HG02588 (cell line): ENCODE data around the gene CCDC192.

Experiments
- ATAC-seq: cut with Tn5 transposase; IDR thresholded peaks from one replicate; pipeline ENCODE4 v1.9.1; 2021; ENCODE audit warnings: mild to moderate bottlenecking, moderate library complexity; ENCODE audit not compliant: unreplicated experiment

CCDC192 gene

DNA sequence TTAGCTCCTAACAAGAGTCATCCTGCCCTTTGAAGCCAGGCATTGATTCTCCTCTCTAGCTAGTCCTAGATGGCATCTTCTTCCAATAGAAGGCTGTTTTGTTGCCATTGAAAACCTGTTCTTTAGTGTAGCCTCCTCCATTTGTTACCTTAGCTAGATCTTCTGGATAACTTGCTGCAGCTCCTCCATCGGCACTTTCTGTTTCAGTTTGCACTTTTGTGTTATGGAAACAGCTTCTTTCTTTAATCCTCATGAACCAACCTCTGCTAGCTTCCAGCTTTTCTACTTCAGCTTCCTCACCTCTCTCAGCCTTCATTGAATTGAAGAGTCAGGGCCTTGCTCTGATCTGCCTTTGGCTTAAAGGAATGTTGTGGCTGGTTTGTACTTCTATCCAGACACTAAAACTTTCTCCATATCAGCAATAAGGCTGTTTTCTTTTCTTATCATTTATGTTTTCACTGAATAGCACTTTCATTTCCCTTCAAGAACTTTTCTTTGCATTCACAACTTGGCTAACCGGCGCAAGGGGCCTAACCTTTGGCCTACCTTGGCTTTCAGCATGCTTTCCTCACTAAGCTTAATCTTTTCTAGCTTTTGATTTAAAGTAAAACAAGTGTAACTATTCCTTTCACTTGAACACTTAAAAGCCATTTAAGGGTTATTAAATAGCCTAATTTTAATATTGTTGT is 213.8 kb downstream of the CCDC192 start:
- ATAC-seq = no peak

DNA sequence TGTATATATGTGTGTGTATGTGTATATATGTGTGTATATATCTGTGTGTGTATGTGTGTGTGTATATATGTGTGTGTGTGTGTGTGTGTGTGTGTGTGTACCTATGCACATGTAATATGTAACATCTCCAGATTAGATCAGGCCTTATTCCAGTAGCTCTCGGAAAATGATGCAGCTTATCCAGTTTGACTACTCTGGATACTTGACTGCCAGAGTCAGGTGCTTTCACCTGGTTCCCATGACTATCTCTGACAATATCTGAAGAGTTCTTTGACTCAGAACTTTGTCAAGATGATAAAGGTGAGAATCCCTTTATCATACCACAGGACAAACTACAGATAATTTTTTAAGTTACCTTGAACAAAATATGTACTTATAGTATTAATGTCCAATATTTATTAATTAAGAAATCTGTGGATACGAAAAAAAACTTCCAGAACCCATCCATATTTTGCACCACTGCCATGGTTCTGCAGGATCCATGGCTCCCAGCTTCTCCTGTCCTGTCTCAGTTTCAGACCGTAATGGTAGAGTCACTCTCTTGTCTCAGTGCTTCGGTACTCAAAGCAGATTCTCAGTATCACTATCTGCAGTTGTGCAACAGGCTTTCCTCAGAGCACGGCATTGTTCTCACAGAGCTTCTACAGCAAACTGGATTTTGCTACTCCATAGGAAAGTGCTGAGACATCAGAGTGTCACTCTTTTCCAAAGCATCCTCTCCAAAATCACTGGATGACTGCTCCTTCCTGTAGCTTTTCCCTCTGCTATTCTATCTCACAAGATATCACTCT is 216.0 kb downstream of the CCDC192 start:
- ATAC-seq = no peak

DNA sequence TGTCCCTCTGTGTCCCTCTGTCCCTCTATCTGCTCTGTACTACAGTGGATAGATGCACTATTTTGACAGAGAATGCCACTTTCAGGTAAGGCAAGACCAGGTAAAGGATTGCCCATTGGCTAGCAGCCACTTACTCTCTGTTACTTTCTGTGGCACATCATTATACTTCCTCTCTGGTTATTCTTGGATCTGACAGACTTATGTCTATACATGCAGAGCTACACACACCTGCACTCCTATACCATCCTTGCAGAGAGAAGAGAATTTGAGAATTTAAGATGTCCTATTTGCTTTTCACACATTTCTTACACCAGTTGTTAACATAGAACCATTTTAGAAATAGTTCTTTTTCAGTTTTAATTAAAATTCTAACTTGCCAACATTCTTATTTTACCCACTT is 216.6 kb downstream of the CCDC192 start:
- ATAC-seq = no peak

DNA sequence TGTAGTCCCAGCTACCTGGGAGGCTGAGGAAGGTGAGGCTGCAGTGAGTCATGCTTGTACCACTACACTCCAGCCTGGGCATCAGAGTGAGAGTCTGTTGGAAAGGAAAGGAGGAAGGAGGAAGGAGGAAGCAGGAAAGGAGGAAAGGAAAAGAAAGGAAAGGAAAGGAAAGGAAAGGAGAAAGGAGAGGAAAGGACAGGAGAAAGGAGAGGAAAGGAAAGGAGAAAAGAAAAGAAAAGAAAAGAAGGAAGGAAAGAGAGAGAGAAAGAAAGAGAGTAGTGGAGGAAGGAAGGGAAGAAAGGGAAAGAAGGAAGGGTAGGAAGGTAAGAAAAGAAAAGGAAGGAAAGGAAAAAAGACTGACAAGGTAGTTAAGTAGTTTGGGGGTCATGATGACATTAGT is 217.7 kb downstream of the CCDC192 start:
- ATAC-seq = no peak

DNA sequence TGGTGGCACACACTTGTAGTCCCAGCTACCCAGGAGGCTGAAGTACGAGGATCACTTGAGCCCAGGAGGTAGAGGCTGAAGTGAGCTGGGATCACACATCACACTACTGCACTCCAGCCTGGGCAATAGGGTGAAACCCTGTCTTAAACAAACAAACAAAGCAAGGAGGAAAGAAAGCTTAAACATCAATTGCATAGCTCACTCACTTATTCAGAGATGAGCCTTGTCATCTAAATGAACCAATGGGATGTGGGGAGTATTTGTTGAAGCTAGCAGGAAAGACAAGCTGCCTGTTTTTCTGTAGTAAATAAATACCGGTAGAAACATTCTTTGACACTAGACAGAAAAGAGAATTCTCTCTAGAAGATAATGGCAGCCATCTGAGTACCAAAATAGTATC is 219.4 kb downstream of the CCDC192 start:
- ATAC-seq = no peak

DNA sequence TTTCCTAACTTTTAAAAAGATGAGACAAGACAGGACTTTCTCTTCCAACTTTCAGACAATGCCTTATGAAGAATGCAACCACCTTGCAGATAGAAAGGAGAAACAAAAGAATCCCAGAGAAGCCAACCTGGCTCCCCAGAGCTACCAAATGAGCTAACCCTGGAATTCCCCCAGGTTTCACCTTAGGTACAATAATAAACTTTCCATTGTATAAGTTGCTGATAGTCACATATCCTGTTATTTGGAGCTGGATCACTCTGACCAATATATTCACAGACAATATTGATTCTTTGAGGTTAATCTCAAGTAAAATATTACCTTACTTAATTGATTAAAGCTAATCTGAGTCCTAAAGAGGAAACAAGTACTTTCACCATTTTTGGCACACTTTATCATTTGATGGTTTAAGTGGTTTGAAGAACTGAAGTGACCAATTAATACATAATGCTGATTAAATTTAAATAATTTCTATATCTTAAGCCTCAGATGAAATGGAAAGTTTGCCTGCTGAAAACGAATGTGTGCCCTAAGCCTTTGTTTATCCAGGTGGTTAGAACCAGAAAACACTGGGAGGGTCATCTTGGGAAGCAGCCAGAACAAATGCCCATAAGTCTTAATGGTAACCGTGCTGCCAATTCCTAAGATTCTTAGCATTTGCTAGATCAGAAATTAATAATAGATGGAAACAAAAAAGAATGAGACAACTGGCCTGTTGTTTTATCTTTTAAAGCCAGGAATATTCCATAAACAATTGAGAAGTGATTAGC is 220.8 kb downstream of the CCDC192 start:
- ATAC-seq = no peak

DNA sequence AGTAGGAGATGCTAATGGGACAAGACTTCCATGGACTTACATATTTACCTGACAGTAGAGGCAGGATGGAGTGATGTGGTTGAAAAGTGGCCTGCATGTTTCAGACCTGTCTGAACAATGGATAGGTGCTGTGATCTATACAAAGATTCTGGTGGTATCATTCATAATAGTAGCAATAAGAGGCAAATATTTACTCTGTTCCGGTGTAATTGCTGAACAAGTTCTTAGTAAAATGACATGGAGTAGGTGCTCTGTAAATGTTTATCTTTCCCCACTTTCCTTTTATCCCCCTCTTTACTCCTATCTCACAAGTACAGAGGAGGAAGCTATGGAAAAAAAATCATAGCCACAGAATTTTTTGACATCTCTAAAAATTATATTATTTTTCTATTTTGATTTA is 221.4 kb downstream of the CCDC192 start:
- no peak for ATAC-seq

DNA sequence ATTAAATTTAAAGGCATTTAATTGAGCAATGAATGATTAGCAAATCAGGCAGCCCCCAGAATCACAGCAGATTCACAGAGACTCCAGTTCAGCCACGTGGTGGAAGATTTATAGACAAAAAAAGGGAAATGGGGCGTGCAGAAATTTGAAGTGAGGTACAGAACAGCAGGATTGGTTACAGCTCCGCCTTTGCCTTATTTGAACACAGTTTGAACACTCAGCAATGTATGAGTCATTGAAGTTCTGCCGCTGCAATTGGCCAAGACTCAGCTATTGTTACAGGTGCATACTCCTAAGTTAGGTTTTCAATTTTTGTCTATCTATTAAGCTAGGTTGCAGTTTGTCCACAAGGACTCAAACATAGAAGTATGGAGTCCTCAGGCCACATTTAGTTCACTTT is 222.7 kb downstream of the CCDC192 start:
- no peak for ATAC-seq

DNA sequence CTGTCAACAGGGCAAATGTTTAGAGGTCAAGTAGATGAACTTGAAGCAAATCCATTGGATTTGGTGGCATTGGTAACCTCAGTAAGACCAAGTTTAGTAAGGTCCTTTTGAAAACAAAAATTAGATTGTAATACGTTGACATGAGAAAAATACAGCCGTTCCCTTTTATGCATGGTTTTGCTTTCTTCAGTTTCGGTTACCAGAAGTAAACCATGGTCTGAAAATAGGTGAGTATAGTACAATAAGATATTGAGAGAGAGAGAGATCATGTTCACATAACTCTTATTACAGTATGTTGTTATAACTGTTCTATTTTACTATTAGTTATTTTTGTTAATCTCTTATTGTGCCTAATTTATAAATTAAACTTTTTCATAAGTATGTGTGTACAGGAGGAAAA is 223.8 kb downstream of the CCDC192 start:
- no peak for ATAC-seq

DNA sequence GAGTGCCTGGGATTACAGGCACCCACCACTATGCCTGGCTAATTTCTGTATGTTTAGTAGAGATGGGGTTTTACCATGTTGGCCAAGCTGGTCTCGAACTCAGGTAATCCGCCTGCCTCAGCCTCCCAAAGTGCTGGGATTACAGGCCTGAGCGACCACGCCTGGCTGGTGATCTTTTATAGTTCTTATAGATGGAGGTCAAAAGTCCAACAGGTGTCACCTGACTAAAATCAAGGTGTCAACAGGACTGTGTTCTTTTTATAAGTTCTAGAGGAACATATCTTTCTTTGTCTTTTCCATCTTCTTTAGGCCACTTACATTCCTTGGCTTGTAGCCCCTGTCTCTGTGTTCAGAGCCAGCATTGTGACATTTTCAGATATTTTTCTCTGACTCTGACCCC is 224.9 kb downstream of the CCDC192 start:
- no peak for ATAC-seq

DNA sequence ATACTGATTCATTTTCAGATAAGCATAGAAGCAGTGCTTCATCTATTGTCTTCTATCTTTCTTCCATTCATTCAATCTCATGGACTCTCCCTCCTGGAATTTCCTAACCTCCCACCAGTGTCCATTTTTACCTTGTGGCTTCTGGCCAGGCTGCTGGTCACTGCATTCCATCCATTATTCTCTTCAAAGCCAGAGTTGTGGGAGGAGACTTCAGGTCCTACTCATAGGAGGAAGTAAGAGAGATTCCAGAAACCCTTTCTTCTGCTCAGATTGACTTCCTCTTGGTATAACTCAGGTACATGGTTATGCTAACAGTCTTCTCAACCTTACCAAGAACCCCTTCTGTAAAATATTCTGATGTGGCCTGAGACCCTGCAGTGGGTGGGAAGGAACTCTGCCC is 227.1 kb downstream of the CCDC192 start:
- ATAC-seq = no peak

DNA sequence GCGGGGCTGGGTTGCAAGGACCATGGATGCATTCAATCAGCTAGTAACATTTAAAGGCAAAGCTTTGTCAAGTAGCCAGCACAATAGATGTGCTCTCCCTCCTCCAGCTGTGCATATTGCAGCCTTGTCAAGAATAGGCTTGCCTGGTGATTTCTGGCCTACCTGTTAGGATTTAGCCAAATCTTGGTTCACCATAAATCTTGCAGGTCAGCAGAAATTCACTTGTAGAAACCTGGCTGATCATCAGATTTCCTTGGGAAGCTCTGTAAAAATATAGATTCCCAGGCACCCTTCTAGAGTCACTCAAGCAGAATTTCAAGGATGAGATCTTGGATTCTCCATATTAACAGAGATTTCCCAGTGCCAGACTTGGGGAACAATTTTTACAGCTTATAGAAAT is 228.2 kb downstream of the CCDC192 start:
- ATAC-seq = no peak

DNA sequence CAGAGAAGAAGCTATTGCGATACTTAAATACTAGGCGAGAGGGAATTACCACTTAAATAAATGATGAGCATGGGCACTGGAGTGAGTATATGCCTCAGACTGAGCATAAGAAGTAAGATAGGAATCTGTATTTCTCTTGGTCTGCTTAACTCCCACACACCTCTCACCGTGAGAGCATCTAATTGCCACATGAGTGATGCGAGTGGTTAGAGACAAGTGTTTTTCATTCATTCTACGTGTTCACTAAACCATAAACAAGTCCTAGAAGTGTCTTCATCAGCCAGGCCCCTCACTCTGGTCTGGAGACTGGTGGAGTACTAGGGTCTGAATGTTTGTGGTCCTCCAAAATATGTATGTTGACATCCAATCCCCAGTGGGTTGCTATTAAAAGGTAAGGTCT is 230.2 kb downstream of the CCDC192 start:
- no peak for ATAC-seq

DNA sequence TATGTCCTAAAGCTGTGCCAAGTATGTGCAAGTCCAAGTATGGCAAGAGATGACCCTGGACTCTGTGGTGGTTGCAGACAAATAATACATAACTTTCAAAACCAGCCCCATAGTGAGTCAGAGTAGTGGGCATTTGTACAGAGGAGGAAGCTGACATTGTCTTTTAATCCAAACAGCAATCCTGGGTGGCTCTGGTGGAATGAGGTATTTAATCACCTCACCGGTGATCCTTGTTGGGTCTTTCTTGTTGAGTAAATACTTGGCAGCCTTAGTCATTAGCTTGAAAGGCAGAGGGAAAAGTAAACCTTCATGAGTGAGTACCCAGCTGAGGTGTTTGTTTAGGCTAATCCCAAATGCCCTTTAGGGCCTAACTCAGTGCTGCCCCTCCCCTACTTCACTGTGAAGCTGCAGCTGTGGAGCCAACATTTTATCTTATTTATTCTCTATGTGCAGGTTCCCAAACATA is 231.6 kb downstream of the CCDC192 start:
- ATAC-seq = no peak

DNA sequence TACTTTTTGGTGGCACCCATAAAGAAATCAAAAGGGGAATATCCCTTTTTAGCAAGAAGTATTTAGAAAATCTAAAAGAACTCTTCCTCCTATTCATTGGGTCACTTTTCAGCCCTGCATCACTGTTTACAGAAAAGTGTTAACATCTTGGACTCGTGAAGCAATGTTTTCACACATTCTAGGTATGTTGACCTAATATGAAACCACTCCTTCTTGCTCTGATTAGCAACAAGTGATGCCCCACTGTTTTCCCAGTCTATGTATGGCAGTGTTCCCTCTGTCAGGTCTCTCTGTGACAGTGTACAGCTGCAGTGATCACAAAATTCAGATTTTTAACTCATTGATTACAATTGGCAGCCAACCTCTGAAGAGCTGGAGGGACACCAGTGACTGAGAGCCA is 232.2 kb downstream of the CCDC192 start:
- ATAC-seq = no peak

DNA sequence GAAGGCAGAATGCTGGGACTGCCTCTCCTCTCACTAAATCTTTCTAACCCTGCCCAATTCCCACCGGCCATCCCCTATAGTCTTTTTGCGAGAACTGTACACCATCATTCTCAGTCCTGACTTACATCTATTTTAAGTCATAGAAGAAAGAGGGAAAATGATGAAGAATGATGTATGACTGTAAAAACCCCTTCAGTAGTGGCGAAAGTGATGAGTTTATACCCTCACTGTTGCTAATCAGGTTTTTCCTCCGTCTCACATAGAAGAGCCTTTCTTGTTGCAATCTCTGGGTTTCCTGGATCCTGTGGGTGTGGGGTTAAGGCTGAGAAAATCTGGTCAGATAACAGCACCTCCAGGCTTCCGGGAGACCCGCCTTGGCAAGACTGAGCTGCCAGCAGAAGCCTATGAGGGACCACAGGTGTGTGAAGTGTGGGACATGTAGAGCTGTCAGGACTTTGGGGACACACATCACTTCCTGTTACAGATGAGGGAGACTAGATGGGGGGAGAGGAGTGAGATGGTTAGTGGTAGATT is 233.3 kb downstream of the CCDC192 start:
- ATAC-seq = no peak

DNA sequence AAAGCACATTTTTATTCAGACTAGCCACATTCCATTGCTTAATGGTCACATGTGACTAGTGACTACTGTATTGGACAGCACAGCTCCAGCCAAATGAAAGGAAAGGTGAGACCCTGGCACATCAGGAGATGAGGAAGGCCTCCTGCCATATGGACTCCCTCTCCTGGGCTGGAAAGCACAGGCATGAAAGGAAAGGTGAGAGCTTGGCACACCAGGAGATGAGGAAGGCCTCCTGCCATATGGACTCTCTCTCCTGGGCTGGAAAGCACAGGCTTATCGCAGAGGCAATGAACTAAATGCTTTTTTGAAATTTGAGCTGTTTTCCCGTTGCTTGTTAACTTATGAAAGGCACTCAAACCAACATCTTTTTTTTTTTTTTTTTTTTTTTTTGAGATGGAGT is 235.6 kb downstream of the CCDC192 start:
- no peak for ATAC-seq

DNA sequence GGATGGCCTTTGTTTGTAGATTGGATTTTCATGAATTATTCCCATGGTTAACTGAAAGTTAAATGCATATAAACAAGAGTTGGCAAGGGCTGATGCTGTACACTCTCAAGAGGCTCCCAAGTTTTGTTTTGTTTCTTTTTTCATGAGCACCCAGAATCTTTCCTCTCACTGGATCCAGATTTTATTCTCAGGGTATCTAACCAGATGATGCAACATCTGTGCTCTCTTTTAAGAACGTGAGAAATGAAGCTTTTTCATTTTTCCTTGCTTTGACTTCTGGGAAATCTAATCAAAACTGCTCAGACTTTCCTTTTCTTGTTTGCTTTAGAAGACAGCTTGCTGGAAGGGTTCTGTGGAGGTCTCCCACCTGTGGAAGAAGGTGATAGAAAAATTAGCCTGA is 237.7 kb downstream of the CCDC192 start:
- ATAC-seq = no peak

DNA sequence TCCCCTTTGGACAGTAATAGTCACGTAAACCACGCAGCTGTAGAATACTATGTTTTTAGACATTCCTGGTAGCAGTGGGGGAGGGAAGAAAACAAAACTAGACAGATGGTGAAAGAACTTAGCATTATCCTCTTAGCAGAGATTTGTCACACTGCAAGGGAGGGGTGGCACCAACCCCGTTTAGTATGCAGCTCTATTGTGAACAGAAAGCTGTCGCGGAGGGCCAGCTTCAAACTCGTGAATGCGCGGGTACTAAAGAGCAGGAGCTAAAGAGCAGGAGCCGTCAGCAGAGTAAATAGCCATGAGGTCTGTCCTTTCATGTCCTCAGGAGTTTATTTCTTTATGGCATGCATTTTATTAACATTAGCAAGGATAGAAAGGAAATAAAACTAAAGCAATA is 238.5 kb downstream of the CCDC192 start:
- ATAC-seq = no peak

DNA sequence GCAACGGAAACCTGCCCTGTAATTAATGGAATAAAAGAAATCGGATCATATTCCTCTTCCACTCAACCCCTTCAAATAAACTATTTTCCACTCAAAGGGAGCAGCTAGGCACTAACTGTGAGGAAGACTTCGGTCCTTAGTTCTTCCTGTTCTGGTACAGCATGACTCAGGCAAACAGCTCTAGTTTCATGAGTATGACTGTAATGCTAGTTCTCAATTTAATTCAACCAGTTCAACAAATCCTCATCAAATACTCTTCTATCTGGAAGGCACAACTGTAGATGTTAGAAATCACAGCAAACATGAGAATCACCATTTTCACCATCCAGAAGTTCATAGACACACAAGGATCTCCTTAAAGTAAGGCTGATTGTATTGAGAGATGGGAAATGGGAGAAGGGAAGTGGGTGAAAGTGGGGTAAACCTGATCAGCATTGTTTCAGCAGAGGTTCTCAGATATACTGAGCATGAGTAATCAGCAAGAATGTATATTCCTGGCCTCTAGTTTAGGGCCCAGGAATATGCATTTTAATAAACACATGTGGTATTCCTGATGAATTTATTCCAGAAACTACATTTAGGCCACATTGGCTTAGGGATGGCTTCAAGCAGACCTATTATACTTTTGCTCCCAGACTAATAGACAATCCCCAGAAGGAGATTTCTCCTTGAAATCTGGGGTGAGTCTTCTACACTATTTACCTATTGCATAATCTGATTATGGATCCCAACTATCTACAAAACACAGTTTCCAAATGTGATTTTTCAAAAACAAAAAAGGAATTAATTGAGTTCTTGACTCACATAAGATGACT is 239.3 kb downstream of the CCDC192 start:
- no peak for ATAC-seq

DNA sequence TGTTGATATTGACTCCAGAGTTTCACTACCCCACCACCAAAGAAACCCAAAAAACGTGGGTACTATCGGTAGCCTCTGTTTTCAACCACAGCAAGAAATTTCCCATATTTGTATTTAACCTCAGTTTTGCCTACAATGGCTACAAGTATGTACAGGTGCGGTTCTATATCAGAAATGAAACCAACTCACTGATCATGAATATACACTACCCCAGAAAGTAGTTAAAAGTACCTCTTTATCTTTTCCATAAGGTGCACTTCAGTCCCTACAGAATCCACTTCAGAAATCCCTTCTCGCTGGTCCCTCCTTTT is 239.8 kb downstream of the CCDC192 start:
- peak; percentile 96 for ATAC-seq
